GM19324 (cell line): Measurements from ENCODE around the gene ANKRD18A.

ENCODE experiments used
- ATAC-seq: cut with Tn5 transposase; IDR thresholded peaks from one replicate; pipeline ENCODE4 v1.9.1; 2021; ENCODE audit warnings: mild to moderate bottlenecking, moderate library complexity; ENCODE audit not compliant: unreplicated experiment, low FRiP score

The ANKRD18A gene

GRCh38 chr9:38620483-38621433 is at the start of gene ANKRD18A:
ANKRD18A (minus strand) TSS chr9:38620596; CDS start chr9:38620285, 311 bp downstream.
- ATAC-seq, result peak; percentile 82

GRCh38 chr9:38668791-38669466 is 48.5 kb upstream of the ANKRD18A start:
- no peak for ATAC-seq

- no peak for ATAC-seq
Observed at GRCh38 chr9:38662763-38663593, 42.6 kb upstream of the ANKRD18A start.

- no peak for ATAC-seq
Observed at GRCh38 chr9:38659538-38659937, 39.1 kb upstream of the ANKRD18A start.

- no peak for ATAC-seq
Observed at GRCh38 chr9:38656896-38657295, 36.5 kb upstream of the ANKRD18A start.

- ATAC-seq, result no peak
Observed at GRCh38 chr9:38652486-38652885, 32.1 kb upstream of the ANKRD18A start.

GRCh38 chr9:38652044-38652443 is 31.6 kb upstream of the ANKRD18A start:
- ATAC-seq, result no peak

- no peak for ATAC-seq
Observed at GRCh38 chr9:38651400-38652042, 31.1 kb upstream of the ANKRD18A start.

- ATAC-seq, result no peak
Observed at GRCh38 chr9:38650564-38650963, 30.2 kb upstream of the ANKRD18A start.

GRCh38 chr9:38649731-38650363 is 29.5 kb upstream of the ANKRD18A start:
- ATAC-seq, result no peak

GRCh38 chr9:38644601-38645000 is 24.2 kb upstream of the ANKRD18A start:
- ATAC-seq, result no peak

GRCh38 chr9:38643815-38644173 is 23.4 kb upstream of the ANKRD18A start:
- ATAC-seq, result no peak

GRCh38 chr9:38642951-38643814 is 22.8 kb upstream of the ANKRD18A start:
- ATAC-seq, result no peak

- peak; percentile 46 for ATAC-seq
Observed at GRCh38 chr9:38641985-38642864, 21.8 kb upstream of the ANKRD18A start.

GRCh38 chr9:38641142-38641541 is 20.7 kb upstream of the ANKRD18A start:
- no peak for ATAC-seq

- no peak for ATAC-seq
Observed at GRCh38 chr9:38639577-38639940, 19.2 kb upstream of the ANKRD18A start.

- ATAC-seq, result no peak
Observed at GRCh38 chr9:38638881-38639576, 18.6 kb upstream of the ANKRD18A start.
